Measurements from ENCODE around the gene PADI1. TPM values are rescaled to one million over a fixed set of nuclear protein-coding genes. Genes with fewer than 3 reads are reported as not detected.

Gene PADI1
- total and polyA plus RNA-seq, 2 of the 8 experiments (the other 6 are each of a cell fraction or from before 2014, with no cell fraction given), result 0.20 to 0.30 TPM

- TF ChIP-seq CHD7 (IDR thresholded peaks at IDR 0.05; ENCODE audit: insufficient replicate concordance, low read length), result no peak
- TF ChIP-seq POLR2AphosphoS5 (IDR thresholded peaks at IDR 0.05; ENCODE audit: low read depth, low read length), result no peak
- TF ChIP-seq CTBP2 (IDR thresholded peaks at IDR 0.05; ENCODE audit: borderline replicate concordance, insufficient read depth, insufficient read length, low read length), result no peak
- no peak for TF ChIP-seq HDAC6 (IDR thresholded peaks at IDR 0.05; ENCODE audit: low read depth, low read length)
- TF ChIP-seq POLR2A (IDR thresholded peaks at IDR 0.05; ENCODE audit: control extremely low read depth in 1 of 2, low read depth in 2 of 2, low read length in 2 of 2), result no peak
Observed at GRCh38 chr1:17290553-17290952, 85.6 kb downstream of the PADI1 start (continued).
